GM21515 (cell line): ENCODE results near the gene COMMD7.
"Not testable (repeated sequence)": the region's sequence is repeated elsewhere in the genome, so short reads cannot be mapped to it uniquely, and the experiment has no call there.

ENCODE experiments used
- ATAC-seq: cut with Tn5 transposase; IDR thresholded peaks from one replicate; pipeline ENCODE4 v1.9.1; 2021; ENCODE audit not compliant: unreplicated experiment

The COMMD7 gene

DNA sequence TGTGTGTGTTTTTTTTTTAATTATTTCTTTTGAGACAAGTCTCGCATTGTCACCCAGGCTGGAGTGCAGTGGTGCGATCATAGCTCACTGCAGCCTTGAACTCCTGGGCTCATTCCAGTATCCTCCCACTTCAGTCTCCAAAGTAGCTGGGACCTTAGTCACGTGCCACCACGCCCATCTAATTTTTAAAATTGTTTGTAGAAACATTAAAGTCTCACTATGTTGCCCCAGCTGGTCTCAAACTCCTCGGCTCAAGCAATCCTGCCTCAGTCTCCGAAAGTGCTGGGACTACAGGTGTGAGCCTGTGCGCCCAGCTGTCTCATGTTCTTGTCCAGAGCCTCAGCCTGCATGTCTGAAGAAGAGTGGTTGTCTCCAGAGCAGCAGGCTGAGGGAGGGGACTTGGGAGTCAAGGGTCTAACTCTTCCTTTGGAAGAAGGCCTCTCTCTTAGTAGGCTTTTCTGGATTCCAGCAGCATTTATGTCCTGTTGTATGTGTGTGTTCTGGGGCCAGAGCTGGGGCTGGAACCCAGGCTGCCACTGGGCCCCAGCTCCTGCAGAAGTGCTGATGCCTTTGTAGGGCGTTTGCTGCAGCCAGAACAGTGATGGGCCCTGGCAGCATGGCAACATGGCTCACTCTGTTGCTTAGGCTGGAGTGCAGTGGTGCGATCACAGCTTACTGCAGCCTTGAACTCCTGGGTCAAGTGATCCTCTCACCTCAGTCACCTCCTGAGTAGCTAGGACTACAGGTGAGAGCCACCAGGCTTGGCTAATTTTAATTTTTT is 24.3 kb upstream of the COMMD7 start:
- ATAC-seq: no peak

DNA sequence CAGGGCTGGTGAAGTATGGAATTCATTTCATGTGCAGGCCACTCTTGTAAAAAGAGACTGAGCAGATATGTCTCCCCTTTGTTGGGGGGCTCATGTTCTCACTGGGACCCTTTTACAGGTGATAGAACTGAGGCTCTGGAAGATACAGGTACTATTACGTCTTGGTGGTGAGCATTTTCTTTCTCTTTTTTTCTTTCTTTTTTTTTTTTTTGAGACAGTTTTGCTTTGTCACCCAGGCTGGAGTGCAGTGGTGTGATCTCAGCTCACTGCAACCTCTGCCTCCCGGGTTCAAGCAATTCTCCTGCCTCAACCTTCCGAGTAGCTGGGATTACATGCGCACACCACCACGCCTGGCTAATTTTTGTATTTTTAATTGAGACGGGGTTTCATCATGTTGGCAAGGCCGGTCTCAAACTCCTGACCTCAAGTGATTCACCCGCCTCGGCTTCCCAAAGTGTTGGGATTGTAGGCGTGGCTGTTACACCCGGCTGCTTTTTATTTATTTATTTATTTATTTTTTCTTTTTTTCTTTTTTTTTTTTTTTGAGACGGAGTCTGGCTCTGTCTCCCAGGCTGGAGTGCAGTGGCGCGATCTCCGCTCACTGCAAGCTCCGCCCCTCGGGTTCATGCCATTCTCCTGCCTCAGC is 22.1 kb upstream of the COMMD7 start:
- ATAC-seq: not testable (repeated sequence)

- ATAC-seq: no peak
Measured at GRCh38 chr20:32764005-32764960, 21.0 kb upstream of the COMMD7 start.

DNA sequence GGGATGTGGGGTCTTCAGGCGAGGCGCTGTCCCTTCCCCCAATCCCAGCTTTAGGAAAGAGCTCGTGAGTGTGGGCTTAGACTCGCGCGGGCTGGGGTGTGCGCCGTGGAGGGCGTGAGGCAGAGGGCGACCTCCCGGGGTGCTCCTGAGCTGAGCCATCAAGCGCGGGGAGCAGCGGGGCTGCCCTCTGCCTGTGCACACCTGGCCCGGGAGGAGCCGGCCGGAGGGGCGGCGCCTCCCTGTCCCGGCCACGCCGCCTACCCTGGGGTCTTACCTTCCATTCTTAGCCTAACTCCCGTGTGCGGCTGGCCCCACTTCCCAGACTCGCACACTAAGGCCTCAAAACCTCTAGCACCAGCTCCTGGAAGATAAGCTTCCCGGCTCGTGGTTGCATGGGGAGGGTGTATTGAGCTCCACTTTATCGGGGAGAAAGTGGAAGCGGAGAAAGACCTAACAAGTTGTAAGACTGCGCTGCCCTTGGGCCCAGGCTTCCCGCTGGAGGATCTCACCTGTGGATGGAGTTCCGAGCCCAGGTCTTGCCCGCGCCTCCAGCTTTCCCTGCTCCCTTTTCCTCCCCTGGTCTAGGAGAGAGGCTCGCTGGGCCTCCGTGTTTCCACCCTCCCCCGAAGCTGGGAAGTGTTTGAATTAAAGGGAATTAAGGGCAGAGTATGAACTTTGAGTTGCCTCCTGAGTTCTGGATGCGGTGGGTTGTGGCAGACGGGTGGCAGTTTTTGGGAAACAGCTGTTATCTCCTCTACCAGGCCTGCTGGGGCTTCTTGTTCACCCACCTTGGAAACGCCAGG is 20.1 kb upstream of the COMMD7 start:
- ATAC-seq: no peak

GRCh38 chr20:32762754-32763201 is 19.5 kb upstream of the COMMD7 start:
- no peak for ATAC-seq

DNA sequence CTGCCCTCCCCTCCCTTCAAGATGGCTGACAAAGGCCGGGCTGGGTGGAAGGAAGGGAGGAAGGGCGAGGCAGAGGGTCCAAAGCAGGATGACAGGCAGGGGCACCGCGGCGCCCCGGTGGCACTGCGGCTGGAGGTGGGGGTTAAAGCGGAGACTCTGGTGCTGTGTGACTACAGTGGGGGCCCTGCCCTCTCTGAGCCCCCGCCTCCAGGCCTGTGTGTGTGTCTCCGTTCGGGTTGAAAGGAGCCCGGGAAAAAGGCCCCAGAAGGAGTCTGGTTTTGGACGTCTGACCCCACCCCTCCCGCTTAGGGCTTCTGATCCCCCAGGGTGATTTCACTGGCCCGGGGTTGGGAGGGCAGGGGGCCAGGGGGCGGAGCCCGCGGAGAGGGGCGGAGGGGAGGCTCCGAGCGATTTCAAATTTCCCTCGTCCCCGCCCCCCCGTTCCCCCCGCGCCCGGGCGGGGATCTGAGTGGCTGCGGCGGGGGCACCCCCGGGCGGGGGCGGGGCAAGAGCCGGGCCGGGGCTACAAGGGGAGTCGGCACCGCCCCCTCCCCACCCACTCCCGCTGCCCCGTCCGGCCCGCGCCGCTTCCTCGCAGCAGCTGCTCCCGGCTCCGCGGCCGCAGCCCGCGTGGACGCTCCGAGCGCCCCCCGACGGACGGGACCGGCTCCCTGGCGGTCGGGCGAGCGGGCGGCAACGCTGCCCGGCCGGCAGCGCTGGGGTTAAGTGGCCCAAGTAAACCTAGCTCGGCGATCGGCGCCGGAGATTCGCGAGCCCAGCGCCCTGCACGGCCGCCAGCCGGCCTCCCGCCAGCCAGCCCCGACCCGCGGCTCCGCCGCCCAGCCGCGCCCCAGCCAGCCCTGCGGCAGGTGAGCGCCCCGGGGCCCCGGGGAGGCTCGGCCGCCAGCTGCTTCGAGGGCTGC is 18.8 kb upstream of the COMMD7 start, which contains the start of gene DNMT3B:
Gene DNMT3B, plus strand, starts transcription at position 555 of the 923 bp plus-strand sequence. CDS start 17,939 bp downstream, outside the sequence.
- ATAC-seq: no peak

GRCh38 chr20:32761417-32761830 is 18.2 kb upstream of the COMMD7 start:
- no peak for ATAC-seq

DNA sequence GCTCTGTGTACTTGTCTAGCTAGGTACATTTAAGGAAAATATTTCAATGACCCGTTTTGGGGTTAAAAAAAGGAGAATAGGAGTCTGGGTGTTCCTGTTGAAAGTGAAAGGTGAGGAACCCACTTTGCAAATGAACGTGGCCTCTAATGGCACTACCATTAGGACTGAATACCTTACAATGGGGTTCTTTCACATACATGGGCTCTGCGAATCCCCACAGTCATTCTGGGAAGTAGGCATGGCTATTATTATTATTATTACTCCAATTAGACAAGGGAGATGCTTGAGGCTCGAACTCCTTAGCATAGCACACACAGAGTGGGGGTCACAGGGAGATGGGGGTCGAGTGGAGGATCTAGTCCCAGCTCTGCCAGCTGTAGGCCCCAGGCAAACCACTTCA is 12.9 kb upstream of the COMMD7 start:
- ATAC-seq: no peak

- no peak for ATAC-seq
Measured at GRCh38 chr20:32753731-32754130, 10.5 kb upstream of the COMMD7 start.

DNA sequence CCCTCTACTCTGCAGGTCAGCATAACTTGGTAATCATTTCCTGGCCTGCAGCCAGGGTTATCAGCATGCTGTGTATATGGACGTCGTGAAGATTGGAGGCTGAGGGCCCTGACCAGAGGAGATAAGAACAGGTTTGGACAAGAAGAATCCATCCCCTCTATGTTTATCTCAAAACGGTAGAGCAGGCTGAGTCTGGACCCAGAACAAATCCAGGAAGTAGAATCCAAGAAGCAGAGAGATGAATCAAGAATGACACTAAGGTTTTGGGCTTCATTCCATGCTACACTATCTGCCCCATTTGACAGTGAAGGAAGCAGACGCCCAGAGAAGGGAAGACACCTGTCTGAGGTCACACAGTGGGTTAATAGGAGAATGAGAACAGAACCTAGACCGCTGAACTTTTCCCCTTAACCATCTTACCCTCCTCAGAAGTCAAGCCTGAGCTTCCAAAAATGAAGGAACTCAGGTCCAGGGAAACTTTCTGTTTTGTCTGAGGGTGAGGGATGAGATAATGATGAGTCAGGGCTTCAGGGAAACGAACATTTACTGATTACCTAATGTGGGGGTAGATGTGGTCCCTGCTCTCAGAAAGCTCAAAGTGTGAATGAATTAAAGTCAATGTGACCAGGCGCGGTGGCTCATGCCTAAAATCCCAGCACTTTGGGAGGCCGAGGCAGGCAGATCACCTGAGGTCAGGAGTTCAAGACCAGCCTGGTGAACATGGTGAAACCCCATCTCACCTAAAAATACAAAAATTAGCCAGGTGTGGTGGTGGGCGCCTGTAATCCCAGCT is 9.4 kb upstream of the COMMD7 start:
- ATAC-seq: no peak

- no peak for ATAC-seq
Measured at GRCh38 chr20:32751702-32752457, 8.6 kb upstream of the COMMD7 start.

DNA sequence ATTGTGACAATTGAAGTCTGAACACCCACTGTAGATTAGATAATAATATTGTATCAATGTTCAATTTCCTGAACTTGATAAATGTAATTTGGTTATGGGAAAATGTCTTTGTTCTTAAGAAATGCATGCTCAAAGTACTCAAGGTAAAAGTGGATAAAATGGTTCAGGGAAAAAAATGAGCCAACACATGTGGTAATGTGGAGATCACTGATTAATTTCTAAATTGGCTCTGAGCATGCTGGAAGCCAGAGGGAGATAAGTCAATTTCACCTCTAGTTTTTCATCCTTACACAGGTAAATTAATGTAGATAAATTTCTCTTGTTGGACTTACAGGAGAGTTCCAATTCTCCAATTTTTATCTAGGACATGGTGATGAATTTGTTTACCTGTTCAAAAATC is 8.0 kb upstream of the COMMD7 start:
- no peak for ATAC-seq

DNA sequence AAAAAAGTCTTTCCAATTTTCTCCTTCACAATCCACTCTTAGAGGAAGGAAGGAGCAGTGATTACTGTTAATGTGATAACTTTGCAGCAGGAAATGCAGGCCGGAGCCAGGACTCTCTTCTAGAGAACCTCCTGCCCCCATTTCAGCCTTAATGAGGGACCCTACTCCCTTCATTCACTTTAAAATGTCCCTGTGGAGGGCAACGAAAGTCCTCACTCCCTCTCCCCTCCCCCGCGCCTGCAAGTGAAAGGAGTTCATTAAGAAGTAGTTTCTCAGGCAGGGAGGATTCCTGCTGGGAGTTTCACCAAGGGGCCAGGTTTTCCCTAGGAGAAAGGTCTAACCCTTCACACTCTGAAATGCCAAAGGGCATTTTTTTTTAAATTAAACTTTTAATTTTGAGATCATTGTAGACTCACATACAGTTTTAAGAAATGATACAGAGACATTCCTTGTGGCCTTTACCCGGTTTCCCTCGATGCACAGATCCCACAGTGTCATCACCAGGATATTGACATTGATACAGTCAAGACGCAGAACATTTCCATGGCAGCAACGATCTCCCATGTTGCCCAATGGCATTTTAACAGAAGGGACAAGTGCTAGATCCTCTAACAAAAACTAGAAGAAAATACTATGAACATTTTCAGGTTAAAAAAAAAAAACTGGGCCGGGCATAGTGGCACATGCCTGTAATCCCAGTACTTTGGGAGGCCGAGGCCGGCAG is 6.8 kb upstream of the COMMD7 start:
- no peak for ATAC-seq

DNA sequence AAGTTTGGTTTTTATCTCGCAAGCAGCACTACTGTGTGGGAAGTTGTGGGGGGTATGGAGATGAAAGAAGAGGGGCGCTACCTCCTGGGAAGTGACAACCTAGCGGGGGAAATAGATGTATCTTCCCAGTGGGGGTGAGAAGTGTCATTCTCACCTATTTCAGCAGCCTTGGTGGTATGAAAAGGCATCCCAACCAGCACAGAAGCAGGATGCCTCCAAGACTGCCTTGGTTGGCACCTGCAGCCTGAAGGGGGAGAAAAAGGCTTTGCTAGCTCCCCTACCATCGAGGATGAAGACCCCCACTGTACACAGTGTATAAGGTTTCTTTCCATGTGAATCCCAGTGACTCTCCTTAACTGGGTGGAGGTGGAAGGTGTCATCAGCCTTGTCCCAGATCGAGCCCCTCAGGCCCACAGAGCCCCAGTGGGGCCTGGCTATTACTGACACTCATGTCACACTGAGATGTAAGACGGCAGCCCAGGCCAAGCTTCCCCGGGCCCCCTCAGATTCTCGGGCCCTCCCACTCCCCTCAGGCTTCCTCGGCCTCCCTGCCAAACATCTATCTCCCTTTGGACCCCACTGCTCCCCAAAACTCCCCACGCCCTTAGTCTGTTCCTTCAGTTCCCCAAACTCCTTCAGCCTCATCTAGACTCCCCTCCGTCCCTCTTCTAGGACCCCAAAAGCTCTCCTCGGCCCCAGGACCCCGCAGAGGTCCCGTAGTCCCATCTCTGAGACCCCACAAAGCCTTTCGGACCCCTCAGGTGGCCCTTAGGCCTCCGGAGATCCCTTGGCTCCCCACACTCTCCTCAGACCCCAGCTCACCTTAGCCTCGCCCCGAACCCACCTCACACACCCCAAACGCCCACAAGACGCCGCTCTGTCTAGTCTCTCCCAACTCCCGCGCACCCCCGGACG is 688 bp downstream of the COMMD7 start:
- no peak for ATAC-seq

GRCh38 chr20:32741151-32741550 is 2.1 kb downstream of the COMMD7 start:
- no peak for ATAC-seq
